WTC11 (cell line): Measurements from ENCODE around the gene NSUN3. TPM values are rescaled to one million over a fixed set of nuclear protein-coding genes. Genes with fewer than 3 reads are reported as not detected.

Experiments used
- ATAC-seq: fragments of 200-7000 bp; cut with Tn5 transposase; 2 replicates; pipeline ENCODE4 v1.10.0; 2021; ENCODE audit warnings: mild to moderate bottlenecking, moderate library complexity
- CTCF ChIA-PET: fragments of 300-600 bp; sonication (Branson Sonifier 250); formaldehyde crosslinking; loops from one replicate; lab custom pipeline; 2021; ENCODE audit warnings: antibody characterized with exemption; lab: Charles Lee
- POLR2A ChIA-PET: fragments of 350-600 bp; sonication (Branson Sonifier 250); formaldehyde crosslinking; loops from one replicate; lab custom pipeline; 2021; ENCODE audit warnings: antibody characterized with exemption; lab: Charles Lee
- DNase-seq: peaks from one replicate; pipeline ENCODE4 v3.0.0; 2021; ENCODE audit warnings: low spot score
- H3K27ac Mint-ChIP-seq: 2 replicates; pipeline ENCODE4 v1.8.0; 2021; ENCODE audit warnings: mixed read lengths
- H3K27me3 Mint-ChIP-seq: 2 replicates; pipeline ENCODE4 v1.8.0; 2021; ENCODE audit warnings: low read depth, mild to moderate bottlenecking, moderate library complexity, mixed read lengths
- H3K36me3 Mint-ChIP-seq: 2 replicates; pipeline ENCODE4 v1.8.0; 2021; ENCODE audit warnings: mixed read lengths
- H3K4me1 Mint-ChIP-seq: 2 replicates; pipeline ENCODE4 v1.8.0; 2022; ENCODE audit warnings: mixed read lengths
- H3K4me3 Mint-ChIP-seq: 2 replicates; pipeline ENCODE4 v1.8.0; 2021; ENCODE audit warnings: mild to moderate bottlenecking, moderate library complexity, mixed read lengths
- H3K9me3 Mint-ChIP-seq: 2 replicates; pipeline ENCODE4 v1.8.0; 2021; ENCODE audit warnings: mixed read lengths
- ATF2 ChIP-seq: sonication (generic); formaldehyde crosslinking; IDR thresholded peaks from 2 replicates; pipeline ENCODE4 v1.8.1; 2022; ENCODE audit warnings: low read depth, missing genetic modification reagents, borderline replicate concordance
- ATF6 ChIP-seq: sonication (generic); formaldehyde crosslinking; IDR thresholded peaks from 2 replicates; pipeline ENCODE4 v1.8.1; 2023; ENCODE audit warnings: mild to moderate bottlenecking, missing genetic modification reagents
- CTCF ChIP-seq: fragments of 200-600 bp; IDR thresholded peaks from 2 replicates; pipeline ENCODE4 v1.8.0; 2022; ENCODE audit warnings: antibody characterized with exemption
- E2F5 ChIP-seq: sonication (generic); formaldehyde crosslinking; IDR thresholded peaks from 2 replicates; pipeline ENCODE4 v1.8.1; 2022; ENCODE audit warnings: mild to moderate bottlenecking, moderate library complexity, missing genetic modification reagents
- EMX1 ChIP-seq: fragments of 250-450 bp; sonication (Bioruptor Pico); IDR thresholded peaks from 2 replicates; pipeline ENCODE4 v1.8.0; 2021; ENCODE audit warnings: mild to moderate bottlenecking
- ETV6 ChIP-seq: sonication (generic); formaldehyde crosslinking; IDR thresholded peaks from 2 replicates; pipeline ENCODE4 v1.8.1; 2022; ENCODE audit warnings: mild to moderate bottlenecking, missing genetic modification reagents
- FOXP4 ChIP-seq: sonication (generic); formaldehyde crosslinking; IDR thresholded peaks from 2 replicates; pipeline ENCODE4 v1.8.0; 2022; ENCODE audit warnings: mild to moderate bottlenecking, missing genetic modification reagents
- GTF2I ChIP-seq: fragments of 250-450 bp; sonication (Bioruptor Pico); conservative IDR thresholded peaks from 2 replicates; pipeline ENCODE4 v1.4.0; 2021; ENCODE audit warnings: mild to moderate bottlenecking
- HMGXB4 ChIP-seq: sonication (generic); formaldehyde crosslinking; IDR thresholded peaks from 2 replicates; pipeline ENCODE4 v1.8.1; 2023; ENCODE audit warnings: mild to moderate bottlenecking, moderate library complexity, missing genetic modification reagents
- MYBL2 ChIP-seq: sonication (generic); formaldehyde crosslinking; IDR thresholded peaks from 2 replicates; pipeline ENCODE4 v1.8.1; 2023; ENCODE audit warnings: mild to moderate bottlenecking, moderate library complexity, missing genetic modification reagents
- PRDM15 ChIP-seq: sonication (generic); formaldehyde crosslinking; IDR thresholded peaks from 2 replicates; pipeline ENCODE4 v1.8.0; 2022; ENCODE audit warnings: missing genetic modification reagents
- TCF7 ChIP-seq: sonication (generic); formaldehyde crosslinking; IDR thresholded peaks from 2 replicates; pipeline ENCODE4 v1.8.0; 2022; ENCODE audit warnings: mild to moderate bottlenecking, low read depth, missing genetic modification reagents, moderate library complexity
- TEAD4 ChIP-seq: sonication (generic); formaldehyde crosslinking; IDR thresholded peaks from 2 replicates; pipeline ENCODE4 v1.8.0; 2022; ENCODE audit warnings: mild to moderate bottlenecking, missing genetic modification reagents
- ZMAT4 ChIP-seq: fragments of 250-450 bp; sonication (Bioruptor Pico); IDR thresholded peaks from 2 replicates; pipeline ENCODE4 v1.9.0; 2021; ENCODE audit warnings: mild to moderate bottlenecking
- ZNF138 ChIP-seq: sonication (generic); formaldehyde crosslinking; conservative IDR thresholded peaks from 2 replicates; pipeline ENCODE4 v1.8.1; 2022; ENCODE audit warnings: mild to moderate bottlenecking, moderate library complexity, missing genetic modification reagents
- ZNF317 ChIP-seq: sonication (generic); formaldehyde crosslinking; IDR thresholded peaks from 2 replicates; pipeline ENCODE4 v1.8.1; 2023; ENCODE audit warnings: low read depth, mild to moderate bottlenecking, moderate library complexity, missing genetic modification reagents, borderline replicate concordance
- total RNA-seq: library from RNA; stranded (reverse); gene quantifications from 3 replicates; pipeline ENCODE4 v1.2.3, GENCODE V29; 2021

Gene NSUN3
- total RNA-seq, 1 experiment from 2014 or later = 8.2 TPM

- TF ChIP-seq EMX1 (CRISPR knock-in tag) (no peak), ETV6 (no peak), ATF2 (CRISPR knock-in tag) (no peak), ZNF138 (CRISPR knock-in tag) (no peak), TEAD4 (CRISPR knock-in tag) (no peak)
These were observed 43.2 kb upstream of the NSUN3 start (continued) for GRCh38 chr3:94019659-94020058.

GRCh38 chr3:94020293-94020692 is 42.6 kb upstream of the NSUN3 start:
- no peaks in the 10 kb centered on the region for H3K27me3 Mint-ChIP-seq
- DNase-seq (no peak), ATAC-seq (no peak)
- no peak overlapping the region for H3K4me3 Mint-ChIP-seq
- no peaks in the 10 kb centered on the region for H3K4me1 Mint-ChIP-seq
- POLR2A ChIA-PET = no interaction called here
- H3K9me3 Mint-ChIP-seq = no peaks in the 10 kb centered on the region
- no peak overlapping the region for H3K27ac Mint-ChIP-seq
- no peaks in the 10 kb centered on the region for H3K36me3 Mint-ChIP-seq
- TF ChIP-seq E2F5 (CRISPR knock-in tag) (no peak), PRDM15 (CRISPR knock-in tag) (no peak), TCF7 (no peak), HMGXB4 (CRISPR knock-in tag) (no peak), GTF2I (CRISPR knock-in tag) (no peak), MYBL2 (CRISPR knock-in tag) (no peak), EMX1 (CRISPR knock-in tag) (no peak), ZMAT4 (CRISPR knock-in tag) (no peak), CTCF (no peak), ATF6 (CRISPR knock-in tag) (no peak), FOXP4 (CRISPR knock-in tag) (no peak), ZNF317 (CRISPR knock-in tag) (no peak)
- CTCF ChIA-PET = no interaction called here
